SIG-M5 treated with dmso at 0.1 percent for 504 hours (cell line): ENCODE measurements around the gene PC.

Experiments
- DNase-seq: peaks from one replicate; lab custom pipeline; 2025; ENCODE audit not compliant: unreplicated experiment; lab: John Stamatoyannopoulos, UW

The PC gene

GRCh38 chr11:66956689-66957290 is 1.4 kb downstream of the PC start:
- DNase-seq, result peak; percentile 67

DNA sequence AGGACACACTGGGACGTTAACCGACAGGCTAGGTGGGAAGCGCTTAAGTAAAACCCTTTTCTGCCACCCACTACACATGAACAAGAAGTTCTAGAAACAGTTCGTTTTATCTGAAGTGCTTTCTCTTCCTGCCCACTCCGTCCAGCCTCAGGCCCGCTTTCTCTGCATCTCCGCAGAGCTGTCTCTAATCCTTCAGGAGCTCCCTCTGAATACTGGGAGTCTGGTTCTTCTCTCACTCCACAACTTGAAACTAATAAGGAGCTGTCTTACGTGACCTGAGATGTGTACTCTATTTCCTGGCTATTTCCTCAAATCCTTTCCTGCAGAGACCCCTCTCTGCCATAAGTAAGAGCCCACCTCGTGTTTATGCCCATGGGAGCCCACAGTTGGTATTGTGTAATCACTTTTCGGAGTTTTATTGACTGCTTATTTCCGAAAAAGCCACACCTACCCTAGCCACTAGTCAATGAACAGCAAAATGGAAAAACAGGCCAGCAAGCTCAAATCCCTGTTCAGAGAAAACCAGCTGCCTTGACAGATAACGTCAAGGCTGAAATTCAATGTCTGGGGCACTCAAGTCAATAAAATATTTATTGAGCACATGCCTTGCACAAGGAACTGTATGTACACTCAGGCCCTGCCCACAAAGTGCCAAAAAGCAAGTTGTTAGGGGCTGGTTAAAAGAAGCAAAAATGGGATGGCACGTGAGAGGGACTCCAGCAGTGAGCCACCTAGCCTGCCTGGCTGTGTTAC is 4.9 kb downstream of the PC start:
- DNase-seq, result no peak

GRCh38 chr11:66951927-66952337 is 6.3 kb downstream of the PC start:
- DNase-seq, result no peak

GRCh38 chr11:66951135-66951534 is 7.0 kb downstream of the PC start:
- no peak for DNase-seq

DNA sequence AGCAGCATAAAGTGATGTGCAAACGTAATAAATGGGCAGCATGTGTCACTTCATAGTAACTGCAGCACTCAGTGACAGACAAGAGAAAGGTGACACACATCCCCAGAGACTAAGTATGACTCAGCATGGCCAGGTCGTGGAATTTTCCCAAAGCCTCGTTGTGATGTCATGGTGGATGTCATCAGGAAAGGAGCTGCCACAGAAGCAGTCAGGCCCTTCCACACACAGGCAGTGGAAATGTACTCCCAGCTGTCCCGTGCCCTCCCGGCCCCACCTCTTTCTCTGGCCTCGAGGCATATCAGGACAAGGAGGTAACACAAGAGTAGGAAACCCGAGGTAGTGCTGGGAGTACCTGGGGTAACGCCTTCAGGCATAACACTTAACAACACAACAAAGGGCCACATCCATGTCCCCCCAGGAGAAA is 8.1 kb downstream of the PC start:
- DNase-seq, result peak; percentile 51

- no peak for DNase-seq
These were observed 19.5 kb downstream of the PC start for GRCh38 chr11:66938582-66939135.

GRCh38 chr11:66937193-66937733 is 20.9 kb downstream of the PC start:
- DNase-seq, result no peak

DNA sequence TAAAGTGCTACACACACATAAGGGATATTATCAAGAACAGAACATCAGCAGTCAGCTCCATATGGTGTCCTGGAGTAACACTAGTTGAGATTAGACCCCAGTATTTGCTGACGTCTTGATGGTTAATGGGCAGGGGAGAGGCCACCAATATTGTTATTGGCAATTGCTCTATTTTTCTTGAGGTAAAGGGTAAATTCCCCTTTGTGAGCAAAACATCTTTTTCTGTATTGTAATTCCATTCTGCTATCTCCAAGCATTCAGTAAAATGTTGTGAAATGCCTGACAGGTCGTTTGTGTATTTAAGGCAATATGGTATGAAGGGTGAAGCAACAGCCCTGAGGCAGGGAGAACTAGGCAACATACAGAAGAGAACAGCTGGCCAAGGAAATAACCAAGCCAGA is 21.9 kb downstream of the PC start:
- DNase-seq, result peak; percentile 21

- DNase-seq, result no peak
These were observed 23.0 kb downstream of the PC start for GRCh38 chr11:66934950-66935779.

DNA sequence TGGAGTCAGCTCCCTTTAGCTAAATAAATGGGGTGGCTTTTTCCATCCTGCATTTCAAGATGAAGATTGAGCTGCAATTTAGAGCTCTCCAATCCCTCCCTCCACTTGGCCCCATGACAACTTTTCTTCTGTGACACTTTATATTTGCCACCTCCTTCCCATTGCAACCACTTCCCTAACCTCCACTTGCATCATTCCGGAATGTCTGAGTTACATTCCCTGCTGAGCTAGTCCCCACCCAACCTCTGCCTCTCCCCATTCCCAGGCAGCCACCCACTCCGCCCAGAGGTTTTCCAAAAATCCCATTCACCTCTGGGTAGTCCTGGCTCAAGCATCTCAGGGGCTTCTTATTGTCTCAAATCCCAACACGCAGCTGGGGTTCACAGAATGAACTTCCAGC is 24.7 kb downstream of the PC start:
- no peak for DNase-seq

- DNase-seq, result no peak
These were observed 25.6 kb downstream of the PC start for GRCh38 chr11:66932543-66932942.

DNA sequence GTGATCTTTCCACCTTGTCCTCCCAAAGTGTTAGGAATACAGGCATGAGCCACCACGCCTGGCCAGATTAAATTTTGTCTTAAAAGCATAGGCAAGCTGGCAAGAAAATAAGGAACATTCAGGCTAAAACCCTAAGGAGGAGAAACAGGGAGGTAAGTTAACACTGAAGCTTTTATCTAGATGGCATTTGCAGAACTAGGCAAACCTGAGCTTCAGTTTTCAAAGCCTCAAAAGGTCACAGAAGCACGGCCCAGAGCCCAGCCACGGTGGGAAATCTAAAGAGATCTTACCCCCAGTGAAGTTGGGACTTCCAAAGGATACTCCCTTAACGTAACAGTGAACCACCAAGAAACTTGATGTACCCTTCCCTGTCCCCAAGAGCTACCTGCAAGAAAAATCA is 28.4 kb downstream of the PC start:
- DNase-seq, result no peak

GRCh38 chr11:66924272-66924671 is 33.9 kb downstream of the PC start:
- DNase-seq, result no peak

- DNase-seq, result peak; percentile 47
These were observed 35.6 kb downstream of the PC start for GRCh38 chr11:66922551-66922950.

DNA sequence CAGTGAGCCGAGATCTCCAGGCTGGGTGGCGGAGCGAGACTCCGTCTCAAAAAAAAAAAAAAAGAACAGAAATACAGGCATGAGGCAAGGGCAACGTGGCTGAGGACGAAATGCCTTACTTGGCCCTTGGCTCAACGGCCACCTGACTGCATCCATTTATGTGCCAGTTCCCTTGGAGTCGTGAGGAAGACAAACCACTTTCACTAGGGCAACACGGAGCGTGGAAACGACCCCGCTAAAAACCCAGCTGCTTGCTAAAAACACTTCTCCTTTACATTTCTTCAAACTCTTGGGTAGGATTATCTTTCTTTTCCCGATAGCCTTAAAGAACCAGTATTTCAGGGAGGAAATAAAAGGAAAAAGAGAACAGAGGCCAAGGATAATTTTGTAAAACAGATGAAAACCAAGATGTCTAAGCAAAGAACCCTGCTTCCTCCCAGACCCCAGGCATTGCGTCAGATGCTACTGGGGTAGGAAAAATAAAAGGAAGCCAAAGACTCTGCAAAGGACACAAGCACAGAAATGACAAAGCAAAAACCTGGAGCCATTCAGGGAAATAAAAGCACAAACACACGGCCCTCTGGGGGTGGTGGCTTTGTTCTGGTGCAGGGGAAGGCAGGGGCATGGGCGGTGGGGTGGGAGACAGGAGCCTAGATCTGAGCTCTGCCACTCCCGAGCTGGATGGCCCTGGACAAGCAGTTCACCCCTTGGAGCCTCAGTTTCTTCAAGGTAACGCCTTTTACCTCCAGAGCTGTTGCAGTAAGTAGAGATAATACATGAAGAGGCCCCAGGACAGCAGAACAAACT is 37.0 kb downstream of the PC start:
- DNase-seq, result peak; percentile 82

DNA sequence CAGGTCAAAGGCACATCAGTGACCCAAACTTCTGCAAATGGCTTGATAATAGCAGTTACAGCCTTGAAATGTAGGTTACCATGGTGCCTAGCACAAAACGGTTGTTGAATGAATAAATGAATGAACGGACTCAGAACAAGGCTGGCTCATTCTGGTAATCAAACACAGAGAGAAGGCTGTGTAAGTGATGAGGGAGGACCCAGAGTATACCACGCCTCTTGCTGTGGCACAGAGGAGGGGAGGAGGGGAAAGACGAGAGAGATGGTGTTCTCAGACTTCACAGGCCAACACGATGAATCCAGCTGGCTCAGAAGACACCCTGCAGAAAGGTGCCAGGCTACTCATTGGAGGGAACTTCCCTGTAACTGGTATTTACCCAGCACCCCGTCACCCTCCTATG is 38.3 kb downstream of the PC start:
- no peak for DNase-seq

DNA sequence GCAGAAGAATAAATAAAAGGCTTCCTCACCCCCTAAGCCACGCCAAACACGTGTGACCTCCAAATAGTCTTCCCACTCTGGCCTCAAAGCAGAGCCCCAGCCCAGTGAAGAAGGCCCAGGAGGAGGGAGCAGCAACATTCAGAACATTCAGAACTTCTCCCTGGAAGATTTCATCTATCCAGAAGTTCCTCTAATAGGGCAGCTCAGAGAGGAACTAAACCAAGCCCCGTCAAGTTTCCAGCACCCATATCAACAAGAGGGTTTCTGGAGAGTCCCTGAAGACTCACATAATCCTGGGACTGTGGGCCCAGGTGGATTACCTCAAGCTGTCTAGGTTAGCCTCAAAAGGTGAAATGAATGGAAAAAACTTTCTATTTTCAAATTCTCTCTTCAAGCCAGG is 39.4 kb downstream of the PC start:
- no peak for DNase-seq

GRCh38 chr11:66915866-66916265 is 42.3 kb downstream of the PC start:
- no peak for DNase-seq

- no peak for DNase-seq
These were observed 42.9 kb downstream of the PC start for GRCh38 chr11:66915046-66915832.

- DNase-seq, result no peak
These were observed 43.7 kb downstream of the PC start for GRCh38 chr11:66914505-66914904.
